HCT116 (cell line): ENCODE results near the gene C1QTNF12. TPM values are rescaled to one million over a fixed set of nuclear protein-coding genes. Genes with fewer than 3 reads are reported as not detected.

Experiments used
- ATAC-seq: fragments of 200-7000 bp; cut with Tn5 transposase; 2 replicates; pipeline ENCODE4 v1.9.1; 2020; ENCODE audit warnings: mild to moderate bottlenecking, moderate library complexity
- BruUV-seq: library from RNA; stranded (reverse); fragments of 400-500 nt; replicated peaks from 2 replicates; lab custom pipeline; 2021; lab: Mats Ljungman, UMichigan
- CTCF ChIA-PET: fragments of 300-600 bp; sonication (Branson Sonifier 250); formaldehyde crosslinking; loops from one replicate; lab custom pipeline; 2021; ENCODE audit warnings: antibody characterized with exemption; lab: Charles Lee
- POLR2A ChIA-PET: fragments of 300-600, 350-600 bp; sonication (Branson Sonifier 250); formaldehyde crosslinking; loops from one replicate; lab custom pipeline; 2021; ENCODE audit warnings: antibody characterized with exemption; lab: Charles Lee
- RAD21 ChIA-PET, 2 experiments: fragments of 300-600 bp; sonication (Branson Sonifier 250); formaldehyde crosslinking; loops; one replicate each; lab custom pipeline; 2023; ENCODE audit warnings: low total read pairs in 2 of 2; ENCODE audit not compliant: uncharacterized antibody in 2 of 2, unreplicated experiment in 2 of 2, low non-redundant PET in 1 of 2; lab: Charles Lee
- DNase-seq: peaks from one replicate; pipeline ENCODE4 v3.0.0-alpha.2; 2010; ENCODE audit warnings: low read depth, low spot score
- H2AFZ ChIP-seq: fragments of 200-600 bp; shearing (Covaris generic), sonication (generic); 2 replicates; pipeline ENCODE4 v1.6.1; 2017; ENCODE audit warnings: low read depth, mixed run types, mixed read lengths, antibody characterized with exemption, low read length; ENCODE audit not compliant: poor library complexity, severe bottlenecking
- H3K27ac ChIP-seq: 2 replicates; pipeline ENCODE4 v1.5.1; 2012; ENCODE audit warnings: low read depth, low read length
- H3K27me3 ChIP-seq: fragments of 200-600 bp; sonication (generic); 2 replicates; pipeline ENCODE4 v1.6.1; 2016; ENCODE audit warnings: mixed run types, low read length, mixed read lengths; ENCODE audit not compliant: insufficient read depth
- H3K36me3 ChIP-seq, 2 experiments: fragments of 200-500 bp in 1 of 2; fragments of 200-600 bp in 1 of 2; sonication (Bioruptor generic) in 1 of 2; sonication (generic) in 1 of 2; 2 replicates each; pipeline versions ENCODE4 v1.5.1 to v1.6.1; 2014 to 2016; ENCODE audit warnings: low read length in 2 of 2, inconsistent platforms in 1 of 2, mixed read lengths in 1 of 2, mixed run types in 1 of 2; ENCODE audit not compliant: insufficient read depth in 2 of 2, control insufficient read depth in 1 of 2
- H3K4me1 ChIP-seq, 2 experiments: fragments of 200-600 bp in 1 of 2; sonication (generic) in 1 of 2; 2 replicates each; pipeline versions ENCODE4 v1.5.1 to v1.6.1; 2012 to 2017; ENCODE audit warnings: low read length in 2 of 2, inconsistent platforms in 1 of 2, mild to moderate bottlenecking in 1 of 2, mixed read lengths in 1 of 2, mixed run types in 1 of 2, moderate library complexity in 1 of 2; ENCODE audit not compliant: insufficient read depth in 2 of 2, control insufficient read depth in 1 of 2
- H3K4me2 ChIP-seq: fragments of 200-600 bp; sonication (generic); 2 replicates; pipeline ENCODE4 v1.6.1; 2017; ENCODE audit warnings: mixed run types, low read length, mixed read lengths
- H3K4me3 ChIP-seq, 2 experiments: fragments of 200-600 bp in 1 of 2; sonication (generic) in 1 of 2; replicated peaks in 1 of 2; 2 replicates each; pipeline ENCODE4 v1.5.1; 2011 to 2016; ENCODE audit warnings: low read length in 2 of 2, control low read depth in 1 of 2, low read depth in 1 of 2, mild to moderate bottlenecking in 1 of 2, mixed read lengths in 1 of 2, mixed run types in 1 of 2
- H3K79me2 ChIP-seq: fragments of 200-600 bp; sonication (generic); 2 replicates; pipeline ENCODE4 v1.6.1; 2017; ENCODE audit warnings: mild to moderate bottlenecking, mixed run types, low read length, moderate library complexity, mixed read lengths; ENCODE audit not compliant: insufficient read depth
- H3K9ac ChIP-seq: fragments of 200-600 bp; sonication (generic); 2 replicates; pipeline ENCODE4 v1.6.1; 2016; ENCODE audit warnings: low read length, mixed read lengths
- H3K9me2 ChIP-seq: fragments of 200-600 bp; sonication (generic), shearing (Covaris generic); 2 replicates; pipeline ENCODE4 v1.6.1; 2017; ENCODE audit warnings: mixed run types, mild to moderate bottlenecking, moderate library complexity; ENCODE audit not compliant: insufficient read depth
- H3K9me3 ChIP-seq, 2 experiments: fragments of 200-500 bp in 1 of 2; fragments of 200-600 bp in 1 of 2; sonication (Bioruptor generic) in 1 of 2; sonication (generic) in 1 of 2; 2 replicates each; pipeline ENCODE4 v1.6.1; 2014 to 2017; ENCODE audit warnings: low read length in 2 of 2, mixed read lengths in 2 of 2, inconsistent platforms in 1 of 2, low read depth in 1 of 2, mild to moderate bottlenecking in 1 of 2, mixed run types in 1 of 2, moderate library complexity in 1 of 2; ENCODE audit not compliant: control insufficient read depth in 1 of 2, insufficient read depth in 1 of 2
- H4K20me1 ChIP-seq: fragments of 200-600 bp; sonication (generic), shearing (Covaris generic); 2 replicates; pipeline ENCODE4 v1.6.1; 2017; ENCODE audit warnings: mixed run types, mild to moderate bottlenecking, moderate library complexity; ENCODE audit not compliant: insufficient read depth
- CEBPB ChIP-seq: IDR thresholded peaks from 2 replicates; pipeline ENCODE4 v1.6.1; 2012; ENCODE audit warnings: low read depth
- CTCF ChIP-seq, 3 experiments: fragments of 200-600 bp in 1 of 3; sonication (generic) in 1 of 3; IDR thresholded peaks in 2 of 3; conservative IDR thresholded peaks in 1 of 3; 2 replicates each; pipeline ENCODE4 v1.5.1; 2012 to 2017; ENCODE audit warnings: low read depth in 2 of 3, low read length in 2 of 3, antibody characterized with exemption in 1 of 3, borderline replicate concordance in 1 of 3, control low read depth in 1 of 3, mild to moderate bottlenecking in 1 of 3, mixed read lengths in 1 of 3, mixed run types in 1 of 3, moderate library complexity in 1 of 3; ENCODE audit not compliant: insufficient read depth in 1 of 3
- EGR1 ChIP-seq: IDR thresholded peaks from 2 replicates; pipeline ENCODE4 v1.6.1; 2012; ENCODE audit warnings: low read depth
- ELF1 ChIP-seq: IDR thresholded peaks from 2 replicates; pipeline ENCODE4 v1.6.1; 2012; ENCODE audit warnings: low read depth, borderline replicate concordance
- EZH2phosphoT487 ChIP-seq: fragments of 200-600 bp; IDR thresholded peaks from 2 replicates; pipeline ENCODE4 v1.6.1; 2018; ENCODE audit warnings: antibody characterized with exemption, borderline replicate concordance
- FOSL1 ChIP-seq: IDR thresholded peaks from 2 replicates; pipeline ENCODE4 v1.6.1; 2012; ENCODE audit warnings: low read depth
- JUND ChIP-seq: IDR thresholded peaks from 2 replicates; pipeline ENCODE4 v1.6.1; 2012
- POLR2A ChIP-seq: IDR thresholded peaks from 2 replicates; pipeline ENCODE4 v1.7.0; 2011; ENCODE audit warnings: borderline replicate concordance; ENCODE audit not compliant: insufficient read depth, insufficient read length; ENCODE audit errors: extremely low read depth
- POLR2AphosphoS5 ChIP-seq: IDR thresholded peaks from 2 replicates; pipeline ENCODE4 v1.6.1; 2011; ENCODE audit warnings: mild to moderate bottlenecking, low read depth, low read length, moderate library complexity
- RAD21 ChIP-seq: IDR thresholded peaks from 2 replicates; pipeline ENCODE4 v1.6.1; 2012; ENCODE audit warnings: low read depth, mild to moderate bottlenecking
- SP1 ChIP-seq: IDR thresholded peaks from 2 replicates; pipeline ENCODE4 v1.6.1; 2012; ENCODE audit warnings: low read depth
- TCF7L2 ChIP-seq: IDR thresholded peaks from 2 replicates; pipeline ENCODE4 v1.7.0; 2011; ENCODE audit warnings: borderline replicate concordance, inconsistent platforms; ENCODE audit not compliant: insufficient read depth, insufficient read length; ENCODE audit errors: extremely low read depth
- YY1 ChIP-seq: IDR thresholded peaks from 2 replicates; pipeline ENCODE4 v1.6.1; 2011; ENCODE audit warnings: low read length, low read depth, moderate library complexity, mild to moderate bottlenecking; ENCODE audit not compliant: insufficient replicate concordance; ENCODE audit errors: extremely low read depth
- ZFX ChIP-seq: fragments of 450-650 bp; IDR thresholded peaks from 2 replicates; pipeline ENCODE4 v1.6.1; 2017
- intact Hi-C: fragments of 100-400 bp; cut with micrococcal nuclease; formaldehyde crosslinking; loops from 2 replicates; pipeline ENCODE4 v1.10.0; 2022
- total RNA-seq: library from RNA; stranded (reverse); gene quantifications from one replicate; pipeline ENCODE4 v1.2.1, GENCODE V29; 2021; ENCODE audit not compliant: unreplicated experiment
- TF ChIP-seq, protein P1 (sequence below): IDR thresholded peaks from 2 replicates; pipeline ENCODE4 v1.6.1; 2012

C1QTNF12 gene
- total RNA-seq, 1 experiment from 2014 or later: 6.9 TPM

GRCh38 chr1:1232208-1232795 is 14.2 kb downstream of the C1QTNF12 start, which contains the start of gene B3GALT6:
Gene B3GALT6 (plus strand): TSS chr1:1232237. CDS start chr1:1232279, 42 bp downstream.
- Histone ChIP-seq H3K9me2 (no peaks in the 10 kb centered on the region), H3K27me3 (no peaks in the 10 kb centered on the region), H3K4me2 (peak within 1 kb of the TSS; percentile 76), H3K9me3 (no peaks in the 10 kb centered on the region), H3K27ac (peak within 1 kb of the TSS; percentile 98), H3K4me3 (peak within 1 kb of the TSS; percentile 68 to 87), H4K20me1 (no peaks in the 10 kb centered on the region), H2AFZ (no peak within 1 kb of the TSS), H3K9ac (peak within 1 kb of the TSS; percentile 81), H3K36me3 (peaks cover 7 to 18% of the 10 kb centered on the region in 2 experiments; a peak in 2 of 4 replicates)
- CTCF ChIA-PET: interaction anchor here (0.6 kb wide), 1 partner anchor 248 kb away, joined by 3 read pairs; no protein-coding TSS in a partner anchor
- DNase-seq (no peak), ATAC-seq (peak; percentile 29; the same call in 1 of the 2 replicates)
- POLR2A ChIA-PET: no interaction called here
- intact Hi-C loops: no loop called here
- TF ChIP-seq POLR2A: no peak
- no peak; the same call in 1 of the 2 replicates for TF ChIP-seq POLR2AphosphoS5
- no peak for TF ChIP-seq EZH2phosphoT487
- peak; percentile 65; the same call in 1 of the 2 replicates for TF ChIP-seq ZFX
- TF ChIP-seq, all 23 proteins: peak for 1
- BruUV-seq: no TSS peak
- RAD21 ChIA-PET: no interaction called here
- H3K4me1 ChIP-seq: peaks cover 3 to 25% of the 10 kb centered on the region in 2 experiments; a peak in 1 of 4 replicates
- H3K79me2 ChIP-seq: peaks cover 64% of the 10 kb centered on the region

GRCh38 chr1:1231400-1232207 is 14.9 kb downstream of the C1QTNF12 start, which contains the start of gene SDF4:
Gene SDF4 (minus strand): TSS chr1:1232001. CDS start chr1:1228772, 3,229 bp downstream.
- no peak within 1 kb of the TSS for H2AFZ ChIP-seq
- H3K4me1 ChIP-seq: peaks cover 3 to 19% of the 10 kb centered on the region in 2 experiments; a peak in 1 of 4 replicates
- BruUV-seq: no TSS peak
- peaks cover 7 to 18% of the 10 kb centered on the region in 2 experiments; a peak in 2 of 4 replicates for H3K36me3 ChIP-seq
- H3K4me2 ChIP-seq: peak within 1 kb of the TSS; percentile 76
- no peaks in the 10 kb centered on the region for H4K20me1 ChIP-seq
- ChIA-PET CTCF (interaction anchor here (1.4 kb wide), 1 partner anchor 109 kb away, joined by 10 read pairs; no protein-coding TSS in a partner anchor), POLR2A (interaction anchor here (1.1 kb wide), 1 partner anchor 74 kb away, joined by 3 read pairs; no protein-coding TSS in a partner anchor), RAD21 (no interaction called here)
- peaks cover 70% of the 10 kb centered on the region for H3K79me2 ChIP-seq
- H3K27ac ChIP-seq: peak within 1 kb of the TSS; percentile 98
- peak within 1 kb of the TSS; percentile 81 for H3K9ac ChIP-seq
- DNase-seq (peak; percentile 88), ATAC-seq (peak; percentile 91)
- intact Hi-C loops: loop anchor here (2.0 kb wide), 1 partner anchor 109 kb away; no protein-coding TSS in a partner anchor
- H3K9me3 ChIP-seq: no peaks in the 10 kb centered on the region
- H3K27me3 ChIP-seq: no peaks in the 10 kb centered on the region
- H3K9me2 ChIP-seq: no peaks in the 10 kb centered on the region
- H3K4me3 ChIP-seq: peak within 1 kb of the TSS; percentile 68 to 87
- TF ChIP-seq RAD21 (no peak), CEBPB (no peak), ELF1 (no peak), FOSL1 (no peak), POLR2A (peak; percentile 44), JUND (no peak), YY1 (peak; percentile 100), CTCF (IDR thresholded peaks at IDR 0.05 in 2 of 3, conservative IDR thresholded peaks at IDR 0.05 in 1 of 3; ENCODE audit: borderline replicate concordance in 1 of 3, insufficient read depth in 1 of 3, low read depth in 2 of 3, low read length in 2 of 3) (no peak), POLR2AphosphoS5 (peak; percentile 75), TCF7L2 (peak; percentile 17), EGR1 (no peak), SP1 (no peak)
- TF ChIP-seq, protein P1, sequence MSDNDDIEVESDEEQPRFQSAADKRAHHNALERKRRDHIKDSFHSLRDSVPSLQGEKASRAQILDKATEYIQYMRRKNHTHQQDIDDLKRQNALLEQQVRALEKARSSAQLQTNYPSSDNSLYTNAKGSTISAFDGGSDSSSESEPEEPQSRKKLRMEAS: no peak
